Endothelial cell of umbilical vein (primary cell): ENCODE measurements around the gene MTHFR. TPM values are rescaled to one million over a fixed set of nuclear protein-coding genes. Genes with fewer than 3 reads are reported as not detected.

Experiments
- BruUV-seq: library from RNA; stranded (reverse); fragments of 400-500 nt; replicated peaks from 2 replicates; lab custom pipeline; 2021; lab: Mats Ljungman, UMichigan
- CTCF ChIA-PET: fragments of 300-600, 350-600 bp; sonication (Branson Sonifier 250); formaldehyde crosslinking; loops from one replicate; lab custom pipeline; 2021; ENCODE audit warnings: antibody characterized with exemption, inconsistent platforms; lab: Charles Lee
- POLR2A ChIA-PET: fragments of 300-600, 350-600 bp; sonication (Branson Sonifier 250); formaldehyde crosslinking; loops from one replicate; lab custom pipeline; 2021; ENCODE audit warnings: antibody characterized with exemption, inconsistent platforms; lab: Charles Lee
- DNase-seq: peaks from one replicate; pipeline ENCODE4 v3.0.0-alpha.2; 2011; ENCODE audit warnings: low read depth, low spot score
- FAIRE-seq: peaks from 2 replicates; lab custom pipeline; 2011; peaks lifted over from hg19 to GRCh38; lab: Jason Lieb, UNC
- H2AFZ ChIP-seq: 2 replicates; pipeline ENCODE4 v1.6.0; 2012; ENCODE audit warnings: low read depth, low read length, control low read depth, inconsistent platforms
- H3K27ac ChIP-seq: 2 replicates; pipeline ENCODE4 v1.5.1; 2011; ENCODE audit warnings: low read depth, mild to moderate bottlenecking, control low read depth, low read length, moderate library complexity; ENCODE audit not compliant: insufficient read depth
- H3K27me3 ChIP-seq, 2 experiments: 2 replicates each; pipeline versions ENCODE4 v1.6.0 to v1.6.1; 2011; ENCODE audit warnings: low read length in 2 of 2, mixed read lengths in 1 of 2; ENCODE audit not compliant: control insufficient read depth in 2 of 2, insufficient read depth in 2 of 2
- H3K36me3 ChIP-seq, 2 experiments: 2 replicates in 1 of 2; 3 replicates in 1 of 2; pipeline ENCODE4 v1.5.1; 2011; ENCODE audit warnings: low read length in 2 of 2, mild to moderate bottlenecking in 1 of 2, moderate library complexity in 1 of 2; ENCODE audit not compliant: control insufficient read depth in 2 of 2, insufficient read depth in 2 of 2; ENCODE audit errors: extremely low read depth in 1 of 2
- H3K4me1 ChIP-seq: 3 replicates; pipeline ENCODE4 v1.5.1; 2011; ENCODE audit warnings: mild to moderate bottlenecking, low read length; ENCODE audit not compliant: control insufficient read depth, insufficient read depth; ENCODE audit errors: extremely low read depth
- H3K4me2 ChIP-seq: 2 replicates; pipeline ENCODE4 v1.6.1; 2011; ENCODE audit warnings: low read length, control low read depth, mixed read lengths; ENCODE audit not compliant: insufficient read depth
- H3K4me3 ChIP-seq, 3 experiments: fragments of 200-600 bp in 1 of 3; sonication (generic), shearing (Covaris generic) in 1 of 3; replicated peaks in 1 of 3; 2 replicates each; pipeline ENCODE4 v1.5.1; 2011 to 2016; ENCODE audit warnings: control low read depth in 3 of 3, low read length in 3 of 3, mild to moderate bottlenecking in 2 of 3, inconsistent platforms in 1 of 3, low read depth in 1 of 3, moderate library complexity in 1 of 3; ENCODE audit not compliant: insufficient read depth in 1 of 3
- H3K79me2 ChIP-seq: 2 replicates; pipeline ENCODE4 v1.6.0; 2012; ENCODE audit warnings: low read length, inconsistent platforms; ENCODE audit not compliant: control insufficient read depth, insufficient read depth
- H3K9ac ChIP-seq: replicated peaks from 2 replicates; pipeline ENCODE3; 2011; ENCODE audit warnings: low read length, control low read depth; ENCODE audit not compliant: insufficient read depth; ENCODE audit errors: extremely low read depth
- H3K9me1 ChIP-seq: replicated peaks from 3 replicates; pipeline ENCODE4 v1.6.0; 2011; ENCODE audit warnings: mild to moderate bottlenecking, low read length; ENCODE audit not compliant: control insufficient read depth, insufficient read depth; ENCODE audit errors: extremely low read depth
- H3K9me3 ChIP-seq: replicated peaks from 2 replicates; pipeline ENCODE4 v1.5.1; 2012; ENCODE audit warnings: low read length, inconsistent platforms; ENCODE audit not compliant: control insufficient read depth, insufficient read depth
- H4K20me1 ChIP-seq: replicated peaks from 2 replicates; pipeline ENCODE3; 2011; ENCODE audit warnings: mild to moderate bottlenecking, low read length; ENCODE audit not compliant: control insufficient read depth, insufficient read depth; ENCODE audit errors: extremely low read depth
- EZH2 ChIP-seq: IDR thresholded peaks from 2 replicates; pipeline ENCODE4 v1.6.1; 2012; ENCODE audit warnings: borderline replicate concordance, low read depth, mild to moderate bottlenecking, moderate library complexity, low read length, inconsistent platforms; ENCODE audit not compliant: severe bottlenecking
- FOS ChIP-seq: IDR thresholded peaks from 2 replicates; pipeline ENCODE4 v1.6.1; 2011; ENCODE audit warnings: mild to moderate bottlenecking, low read length, moderate library complexity, borderline replicate concordance; ENCODE audit not compliant: insufficient read depth
- GATA2 ChIP-seq: IDR thresholded peaks from 2 replicates; pipeline ENCODE4 v1.7.0; 2011; ENCODE audit warnings: low read depth, mild to moderate bottlenecking, moderate library complexity, mixed read lengths, low read length; ENCODE audit not compliant: insufficient read length, insufficient read depth
- JUN ChIP-seq: IDR thresholded peaks from 2 replicates; pipeline ENCODE4 v1.6.1; 2011; ENCODE audit warnings: borderline replicate concordance, low read depth; ENCODE audit not compliant: insufficient read length, insufficient read depth
- MYC ChIP-seq: IDR thresholded peaks from one replicate; pipeline ENCODE4 v1.6.1; 2011; ENCODE audit warnings: mild to moderate bottlenecking, low read depth, low read length
- POLR2A ChIP-seq: IDR thresholded peaks from 2 replicates; pipeline ENCODE4 v1.6.1; 2012; ENCODE audit warnings: low read depth, mild to moderate bottlenecking, control low read depth, low read length
- POLR2AphosphoS5 ChIP-seq: IDR thresholded peaks from 2 replicates; pipeline ENCODE4 v1.6.1; 2012; ENCODE audit warnings: low read depth, mild to moderate bottlenecking, control low read depth, low read length, moderate library complexity; ENCODE audit not compliant: insufficient read depth
- dilution Hi-C: fragments of 300-500 bp; cut with MboI; formaldehyde crosslinking; loops from one replicate; pipeline ENCODE4 v1.15.0; 2019; ENCODE audit warnings: low sequenced_read_pairs; ENCODE audit not compliant: extremely low pct_ligation_motif_present
- intact Hi-C: fragments of 100-400 bp; cut with micrococcal nuclease; formaldehyde crosslinking; loops from one replicate; pipeline ENCODE4 v1.10.0; 2022
- polyA plus RNA-seq, 4 experiments: library from polyadenylated mRNA; depleted of rRNA in 3 of 4; stranded (reverse) in 3 of 4; unstranded in 1 of 4; fragments of >200 nt; gene quantifications; 2 replicates each; pipeline versions ENCODE4 v1.2.1 to v1.2.3, GENCODE V29; 2011 to 2012; ENCODE audit warnings: missing spikeins in 1 of 4
- total RNA-seq: library from RNA; stranded (reverse); gene quantifications from 2 replicates; pipeline ENCODE4 v1.2.3, GENCODE V29; 2021
- TF ChIP-seq, protein P1 (sequence below): IDR thresholded peaks from 2 replicates; pipeline ENCODE4 v1.6.1; 2011; ENCODE audit not compliant: insufficient read depth, insufficient read length
- TF ChIP-seq, protein P2 (sequence below), 2 donors: IDR thresholded peaks; 1 replicate in 1 of 2; 2 replicates in 1 of 2; pipeline ENCODE4 v1.5.1; 2011; ENCODE audit warnings: low read length in 2 of 2, mild to moderate bottlenecking in 2 of 2, moderate library complexity in 2 of 2, control low read depth in 1 of 2, inconsistent platforms in 1 of 2, low read depth in 1 of 2; ENCODE audit not compliant: insufficient read depth in 1 of 2; ENCODE audit errors: extremely low read depth in 1 of 2

Gene MTHFR
- total and polyA plus RNA-seq, 2 donors (not counting 3 experiments of a cell fraction or from before 2014, with no cell fraction given) = 13.8 to 25.3 TPM

DNA sequence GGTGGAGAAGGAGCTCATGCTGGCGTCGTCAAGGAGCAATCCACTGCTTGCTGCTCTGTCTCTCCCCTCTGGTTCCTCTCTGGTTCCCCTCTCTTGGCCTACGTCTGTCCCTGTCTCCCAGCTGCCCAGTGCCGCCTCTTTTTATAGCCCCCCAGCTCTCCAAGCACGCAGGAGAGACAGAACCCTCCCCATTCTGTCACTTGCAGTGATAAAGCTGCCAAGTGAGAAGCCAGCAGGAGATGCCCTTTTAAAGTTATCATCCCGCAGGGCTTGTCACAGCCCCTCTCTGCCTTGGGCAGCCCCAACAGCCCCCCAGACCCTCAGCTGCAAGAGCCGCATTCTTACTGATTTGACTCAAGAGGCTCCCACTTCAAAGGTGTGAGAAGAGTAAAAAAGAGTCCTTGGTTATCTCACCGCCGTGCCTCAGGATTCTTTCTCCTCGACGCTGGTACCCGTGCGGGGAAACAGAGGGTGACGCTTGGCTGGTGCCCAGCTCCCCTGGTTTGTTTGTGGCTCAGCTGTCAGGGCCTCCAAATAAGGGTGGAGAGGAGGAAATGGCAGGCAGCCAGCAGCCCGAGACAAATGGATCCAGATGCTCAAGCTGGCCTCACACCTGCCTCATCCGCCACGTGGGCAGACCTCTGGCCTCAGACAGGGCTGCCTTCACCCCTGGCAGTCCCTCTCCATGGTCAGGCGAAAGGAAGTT, 42.1 kb upstream of the MTHFR start, which contains the start of gene NPPA:
TSS of gene NPPA (minus strand) at position 117 of the 706 bp plus-strand sequence. CDS start at position 18, 99 bp downstream.
- POLR2A ChIA-PET = no interaction called here
- CTCF ChIA-PET = interaction anchor here (1.0 to 1.5 kb wide), 4 partner anchors 9 to 39 kb away, joined by 4 to 5 read pairs (median 4); partner anchors contain the start of gene NPPB
- H3K79me2 ChIP-seq = no peaks in the 10 kb centered on the region
- H3K4me3 ChIP-seq = no peak within 1 kb of the TSS
- no peak within 1 kb of the TSS for H3K4me2 ChIP-seq
- H3K9me1 ChIP-seq = no peaks in the 10 kb centered on the region
- DNase-seq (no peak), FAIRE-seq (no peak)
- no TSS peak for BruUV-seq
- intact Hi-C loops (no loop called here), dilution Hi-C loops (no loop called here)
- TF ChIP-seq JUN (no peak), MYC (no peak), GATA2 (no peak), FOS (no peak), POLR2AphosphoS5 (no peak), POLR2A (no peak), EZH2 (no peak)
- TF ChIP-seq, protein P1, sequence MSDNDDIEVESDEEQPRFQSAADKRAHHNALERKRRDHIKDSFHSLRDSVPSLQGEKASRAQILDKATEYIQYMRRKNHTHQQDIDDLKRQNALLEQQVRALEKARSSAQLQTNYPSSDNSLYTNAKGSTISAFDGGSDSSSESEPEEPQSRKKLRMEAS = no peak
- TF ChIP-seq, protein P2, sequence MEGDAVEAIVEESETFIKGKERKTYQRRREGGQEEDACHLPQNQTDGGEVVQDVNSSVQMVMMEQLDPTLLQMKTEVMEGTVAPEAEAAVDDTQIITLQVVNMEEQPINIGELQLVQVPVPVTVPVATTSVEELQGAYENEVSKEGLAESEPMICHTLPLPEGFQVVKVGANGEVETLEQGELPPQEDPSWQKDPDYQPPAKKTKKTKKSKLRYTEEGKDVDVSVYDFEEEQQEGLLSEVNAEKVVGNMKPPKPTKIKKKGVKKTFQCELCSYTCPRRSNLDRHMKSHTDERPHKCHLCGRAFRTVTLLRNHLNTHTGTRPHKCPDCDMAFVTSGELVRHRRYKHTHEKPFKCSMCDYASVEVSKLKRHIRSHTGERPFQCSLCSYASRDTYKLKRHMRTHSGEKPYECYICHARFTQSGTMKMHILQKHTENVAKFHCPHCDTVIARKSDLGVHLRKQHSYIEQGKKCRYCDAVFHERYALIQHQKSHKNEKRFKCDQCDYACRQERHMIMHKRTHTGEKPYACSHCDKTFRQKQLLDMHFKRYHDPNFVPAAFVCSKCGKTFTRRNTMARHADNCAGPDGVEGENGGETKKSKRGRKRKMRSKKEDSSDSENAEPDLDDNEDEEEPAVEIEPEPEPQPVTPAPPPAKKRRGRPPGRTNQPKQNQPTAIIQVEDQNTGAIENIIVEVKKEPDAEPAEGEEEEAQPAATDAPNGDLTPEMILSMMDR (IDR thresholded peaks at IDR 0.05; ENCODE audit: extremely low read depth in 1 of 2, insufficient read depth in 1 of 2, low read depth in 1 of 2, low read length in 2 of 2) = no peak
- H3K27ac ChIP-seq = no peak within 1 kb of the TSS
- H4K20me1 ChIP-seq = no peaks in the 10 kb centered on the region
- peaks cover 0 to 22% of the 10 kb centered on the region in 2 experiments for H3K36me3 ChIP-seq
- H2AFZ ChIP-seq = no peak within 1 kb of the TSS
- no peaks in the 10 kb centered on the region for H3K9me3 ChIP-seq
- no peak within 1 kb of the TSS for H3K9ac ChIP-seq
- no peaks in the 10 kb centered on the region for H3K4me1 ChIP-seq
- no peaks in the 10 kb centered on the region for H3K27me3 ChIP-seq
